OCI-LY1 (cell line): ENCODE results near the gene HUNK.

Source experiments
- EZH2 ChIP-seq: fragments of 200-600 bp; sonication (generic), shearing (Covaris generic); IDR thresholded peaks from 2 replicates; pipeline ENCODE4 v1.8.0; 2017; ENCODE audit warnings: borderline replicate concordance, mixed run types, mild to moderate bottlenecking, antibody characterized with exemption, low read length, moderate library complexity, mixed read lengths
- TF ChIP-seq, protein P1 (sequence below): fragments of 200-600 bp; sonication (generic), shearing (Covaris generic); IDR thresholded peaks from 2 replicates; pipeline ENCODE4 v1.5.1; 2017; ENCODE audit warnings: mild to moderate bottlenecking, antibody characterized with exemption, low read length, moderate library complexity, mixed read lengths

DNA sequence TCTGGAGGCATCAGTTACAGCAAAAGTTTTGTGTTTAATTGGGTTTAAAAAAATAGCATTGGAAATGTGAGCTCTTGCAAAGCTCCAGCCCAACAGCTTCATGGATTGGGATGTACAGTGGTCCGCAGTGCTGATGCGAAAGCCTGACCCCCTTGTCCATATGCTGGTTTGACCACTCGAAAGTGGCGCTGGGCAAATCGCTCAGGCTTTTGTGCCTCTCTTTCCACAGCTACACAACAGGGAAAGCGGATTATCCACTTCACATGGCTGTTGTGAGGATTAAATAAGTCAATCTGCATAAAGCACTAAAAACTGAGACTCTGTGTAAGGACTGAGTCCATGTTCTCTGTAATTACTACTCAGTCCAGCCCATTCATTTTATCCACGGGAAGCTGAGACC is 57.2 kb downstream of the HUNK start:
- TF ChIP-seq, protein P1, sequence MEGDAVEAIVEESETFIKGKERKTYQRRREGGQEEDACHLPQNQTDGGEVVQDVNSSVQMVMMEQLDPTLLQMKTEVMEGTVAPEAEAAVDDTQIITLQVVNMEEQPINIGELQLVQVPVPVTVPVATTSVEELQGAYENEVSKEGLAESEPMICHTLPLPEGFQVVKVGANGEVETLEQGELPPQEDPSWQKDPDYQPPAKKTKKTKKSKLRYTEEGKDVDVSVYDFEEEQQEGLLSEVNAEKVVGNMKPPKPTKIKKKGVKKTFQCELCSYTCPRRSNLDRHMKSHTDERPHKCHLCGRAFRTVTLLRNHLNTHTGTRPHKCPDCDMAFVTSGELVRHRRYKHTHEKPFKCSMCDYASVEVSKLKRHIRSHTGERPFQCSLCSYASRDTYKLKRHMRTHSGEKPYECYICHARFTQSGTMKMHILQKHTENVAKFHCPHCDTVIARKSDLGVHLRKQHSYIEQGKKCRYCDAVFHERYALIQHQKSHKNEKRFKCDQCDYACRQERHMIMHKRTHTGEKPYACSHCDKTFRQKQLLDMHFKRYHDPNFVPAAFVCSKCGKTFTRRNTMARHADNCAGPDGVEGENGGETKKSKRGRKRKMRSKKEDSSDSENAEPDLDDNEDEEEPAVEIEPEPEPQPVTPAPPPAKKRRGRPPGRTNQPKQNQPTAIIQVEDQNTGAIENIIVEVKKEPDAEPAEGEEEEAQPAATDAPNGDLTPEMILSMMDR: no peak
- TF ChIP-seq EZH2: no peak
